Purkinje cell (primary cell): ENCODE results near the gene TBATA. TPM values are rescaled to one million over a fixed set of nuclear protein-coding genes. Genes with fewer than 3 reads are reported as not detected.

ENCODE experiments used
- polyA plus RNA-seq: library from polyadenylated mRNA; unstranded; fragments of >200 nt; fragmentation: Nextera tagmentation; gene quantifications from 2 replicates; pipeline ENCODE4 v1.2.1, GENCODE V29; 2014

TBATA gene, protein sequence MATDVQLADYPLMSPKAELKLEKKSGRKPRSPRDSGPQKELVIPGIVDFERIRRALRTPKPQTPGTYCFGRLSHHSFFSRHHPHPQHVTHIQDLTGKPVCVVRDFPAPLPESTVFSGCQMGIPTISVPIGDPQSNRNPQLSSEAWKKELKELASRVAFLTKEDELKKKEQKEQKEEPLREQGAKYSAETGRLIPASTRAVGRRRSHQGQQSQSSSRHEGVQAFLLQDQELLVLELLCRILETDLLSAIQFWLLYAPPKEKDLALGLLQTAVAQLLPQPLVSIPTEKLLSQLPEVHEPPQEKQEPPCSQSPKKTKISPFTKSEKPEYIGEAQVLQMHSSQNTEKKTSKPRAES
- not detected in 2 replicates for polyA plus RNA-seq

DNA sequence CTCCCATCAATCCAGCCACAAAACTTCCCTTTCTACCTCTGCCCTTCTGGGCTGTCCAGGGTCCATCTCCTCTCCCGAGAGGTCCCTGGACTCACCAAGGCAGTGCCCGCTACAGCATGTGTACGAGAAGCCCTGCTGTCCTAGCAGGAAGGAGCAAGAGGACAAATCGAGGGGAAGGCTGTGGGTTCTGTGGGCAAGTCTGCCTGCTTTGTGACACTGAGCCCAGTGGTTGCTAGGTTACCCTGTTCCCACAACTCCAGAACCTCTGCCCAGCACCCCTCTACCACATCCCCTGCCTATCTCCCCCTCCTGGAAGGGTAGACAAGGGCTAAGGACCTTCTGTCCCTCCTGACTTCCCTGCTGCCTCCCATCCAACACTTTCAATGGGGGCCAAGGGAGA lies at the start of gene TBATA:
Gene TBATA, minus strand, starts transcription at position 188 of the 400 bp plus-strand sequence. CDS start 1,998 bp downstream, outside the sequence.

DNA sequence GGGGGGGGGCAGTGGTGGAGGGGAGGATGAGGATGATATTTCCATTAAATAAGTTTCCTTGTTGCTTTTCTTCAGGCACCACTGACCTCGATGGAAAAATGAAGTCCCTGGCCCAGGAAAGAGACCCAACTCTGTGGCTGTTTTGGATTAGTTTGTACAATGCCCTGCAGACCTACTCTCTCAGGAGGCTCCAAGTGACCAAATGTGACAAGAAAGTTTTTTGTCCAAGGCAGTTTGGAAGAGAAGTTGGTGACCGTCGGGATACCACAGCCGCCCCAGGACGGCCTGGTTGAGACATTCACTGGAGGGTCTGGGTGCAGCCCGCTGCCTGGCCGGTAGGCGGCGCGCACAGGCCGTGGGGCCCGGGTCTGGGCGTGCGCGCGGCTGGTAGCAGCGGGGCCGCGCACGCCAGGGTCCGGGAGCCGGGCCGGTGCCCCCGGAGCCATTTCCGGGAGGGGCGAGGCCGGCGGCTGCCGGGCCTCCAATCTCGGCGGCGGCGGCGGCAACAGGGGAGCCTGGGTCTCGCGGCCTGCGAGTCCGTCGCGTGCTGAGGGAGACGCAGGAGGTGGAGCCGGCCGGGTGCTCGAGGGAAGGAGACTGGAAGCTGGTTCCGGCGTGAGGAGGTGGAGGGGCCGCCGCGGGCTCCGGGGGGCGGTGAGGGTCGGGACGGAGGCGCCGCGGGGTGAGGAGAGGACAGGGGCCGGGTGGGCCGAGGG lies 30.5 kb upstream of the TBATA start, which contains the start of gene SGPL1:
Gene SGPL1, plus strand, starts transcription at position 445 of the 716 bp plus-strand sequence. CDS start 906 bp downstream, outside the sequence.

Other genes with a start within 250 kb of the TBATA start
- gene PRF1, start 182.6 kb downstream of the TBATA start, polyA plus RNA-seq: not detected in 2 replicates
- not detected in 2 replicates for gene ADAMTS14, start 112.9 kb downstream of the TBATA start, polyA plus RNA-seq
- gene SGPL1, start 30.6 kb upstream of the TBATA start, polyA plus RNA-seq: 6.1 TPM in 2 replicates
- gene PCBD1, start 103.2 kb upstream of the TBATA start, polyA plus RNA-seq: 87.2 and 96.0 TPM in 2 replicates